ENCODE results near the gene BLVRB. TPM values are rescaled to one million over a fixed set of nuclear protein-coding genes. Genes with fewer than 3 reads are reported as not detected.
A peak's percentile ranks its signal among the peaks of the same experiment; 100 is the strongest.

Gene BLVRB
- total and polyA plus RNA-seq, 2 of the 8 experiments (the other 6 are each of a cell fraction or from before 2014, with no cell fraction given) = 28.7 to 182 TPM

DNA sequence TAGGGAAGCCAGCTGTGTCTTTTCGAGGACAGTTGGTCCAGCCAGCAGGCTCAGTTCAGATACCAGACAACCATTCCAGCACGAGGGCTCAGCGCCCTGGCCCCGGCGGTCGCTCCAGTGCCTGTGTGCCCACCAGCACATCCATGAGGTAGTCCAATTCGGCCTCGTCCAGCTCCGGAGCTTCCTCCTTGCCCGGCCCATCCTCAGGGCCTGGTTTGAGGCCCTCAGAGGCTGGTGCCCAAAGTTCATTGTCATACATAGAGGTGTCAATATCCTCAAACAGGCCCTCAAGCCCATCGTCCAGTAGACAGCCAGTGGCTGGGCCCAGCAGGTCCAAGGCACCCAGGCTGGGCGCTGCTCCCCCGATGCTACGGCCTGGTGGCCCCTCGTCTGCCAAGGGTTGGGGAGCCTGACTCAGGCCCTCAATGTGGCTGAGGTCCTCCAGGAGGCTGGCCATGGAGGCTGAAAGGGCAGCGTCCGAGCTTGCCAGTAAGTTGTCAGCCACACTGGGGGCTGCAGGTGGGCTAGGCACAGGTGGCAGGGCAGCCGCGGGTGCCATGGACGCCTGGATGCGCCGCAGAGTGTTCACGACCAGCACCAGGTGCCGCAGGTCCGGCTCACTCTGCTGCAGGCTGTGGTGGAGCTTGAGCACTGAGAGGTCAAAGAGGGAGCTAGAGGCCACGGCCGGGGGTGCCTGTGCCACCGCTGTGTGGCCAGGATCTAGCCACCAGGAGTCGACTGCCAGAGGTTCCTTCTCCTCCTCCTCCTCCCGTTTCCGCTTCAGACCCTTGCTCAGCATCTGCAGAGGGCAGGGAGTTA is 42.6 kb downstream of the BLVRB start:
- no peak overlapping the region for H3K14ac ChIP-seq (ENCODE audit: insufficient read length)
- no peaks in the 10 kb centered on the region for H3K9me3 ChIP-seq (ENCODE audit: insufficient read depth in 2 of 2, low read depth in 1 of 2, low read length in 1 of 2)
- no peak overlapping the region for H3K4me2 ChIP-seq (ENCODE audit: insufficient read depth in 1 of 2, low read depth in 2 of 2, low read length in 2 of 2)
- H3K79me2 ChIP-seq (ENCODE audit: control insufficient read depth in 1 of 2, insufficient read depth in 2 of 2, low read length in 2 of 2) = no peaks in the 10 kb centered on the region
- peak overlapping the region; percentile 86; the same call in 1 of the 2 replicates for H2AK5ac ChIP-seq (ENCODE audit: low read depth, low read length)
- WGBS, 2 experiments (ENCODE audit: extremely low coverage in 1 of 2, insufficient coverage in 1 of 2, insufficient read length in 1 of 2, insufficient replicate concordance in 2 of 2, low coverage in 1 of 2, low lambda C conversion rate in 2 of 2, missing lambda C conversion rate in 1 of 2) = 91% methylated on average over 29 of the region's 31 CpGs; no CpG with 5 or more reads in 1 of the 2 experiments
- H3K9ac ChIP-seq (replicated peaks in 1 of 4; ENCODE audit: extremely low read depth in 1 of 4, low read depth in 3 of 4, low read length in 3 of 4) = 0 out of 7 replicates have a peak overlapping the region, but pooled peaks of 1 of the 4 experiments have one; percentile 20
- H3K4ac ChIP-seq (replicated peaks; ENCODE audit: insufficient read length, low read depth, low read length) = no peak overlapping the region
- FAIRE-seq = no peak
- no peak for TF ChIP-seq RFX5 (IDR thresholded peaks at IDR 0.05; ENCODE audit: borderline replicate concordance, low read depth, low read length)
- TF ChIP-seq GTF2F1 (IDR thresholded peaks at IDR 0.05; ENCODE audit: borderline replicate concordance, low read depth, low read length) = no peak
- H2BK15ac ChIP-seq (ENCODE audit: low read length) = peak overlapping the region; percentile 61; the same call in 1 of the 2 replicates
- POLR2A ChIA-PET (ENCODE audit: partially characterized antibody) = interaction anchor here (0.8 to 3.1 kb wide), 6 partner anchors 10 to 30 kb away, joined by 3 to 20 read pairs (median 4); partner anchors contain the start of gene SERTAD3
- H4K8ac ChIP-seq (ENCODE audit: extremely low read depth, insufficient read depth, low read length) = peak overlapping the region; percentile 75
- H3K79me1 ChIP-seq (ENCODE audit: low read depth, low read length) = no peaks in the 10 kb centered on the region; the same call in 1 of the 2 replicates
- H3K27me3 ChIP-seq (replicated peaks in 1 of 4; ENCODE audit: control insufficient read depth in 3 of 4, extremely low read depth in 1 of 4, insufficient read depth in 3 of 4, low read length in 3 of 4) = no peaks in the 10 kb centered on the region; a peak in 1 of 7 replicates
- peaks cover 0 to 2% (median 0%) of the 10 kb centered on the region in 4 experiments; a peak in 2 of 8 replicates for H3K36me3 ChIP-seq (ENCODE audit: control insufficient read depth in 2 of 4, insufficient read depth in 4 of 4, low read length in 3 of 4)
- no peak overlapping the region for H2BK12ac ChIP-seq (ENCODE audit: low read depth, low read length)
- peak overlapping the region; percentile 31 for H4K91ac ChIP-seq (replicated peaks; ENCODE audit: insufficient read length, low read length)
- peaks cover 0 to 6% (median 4%) of the 10 kb centered on the region in 4 experiments; a peak in 4 of 7 replicates for H3K4me1 ChIP-seq (replicated peaks in 1 of 4; ENCODE audit: control insufficient read depth in 3 of 4, insufficient read depth in 4 of 4, low read length in 3 of 4)
- no peak overlapping the region for H3K18ac ChIP-seq (ENCODE audit: extremely low read depth, low read length)
- H3K23ac ChIP-seq (ENCODE audit: insufficient read length) = no peak overlapping the region
- H2BK120ac ChIP-seq (replicated peaks; ENCODE audit: low read depth, low read length) = no peak overlapping the region
- H2AFZ ChIP-seq (ENCODE audit: low read length) = no peak overlapping the region
- H4K5ac ChIP-seq (ENCODE audit: insufficient read length, low read depth, low read length) = no peak overlapping the region
- DNase-seq (ENCODE audit: low read depth in 1 of 2, low spot score in 2 of 2) = no peak
- H3K27ac ChIP-seq (ENCODE audit: low read depth, low read length) = no peak overlapping the region
- no peak overlapping the region for H2BK5ac ChIP-seq (ENCODE audit: low read depth, low read length)
- H3K56ac ChIP-seq (replicated peaks; ENCODE audit: insufficient read length, low read depth, low read length) = no peak overlapping the region
- peaks cover 12% of the 10 kb centered on the region for H3K23me2 ChIP-seq (ENCODE audit: low read depth, low read length)
- no peak overlapping the region for H2BK20ac ChIP-seq (ENCODE audit: low read length)
- no peaks in the 10 kb centered on the region for H4K20me1 ChIP-seq (replicated peaks in 1 of 2; ENCODE audit: control insufficient read depth in 1 of 2, insufficient read depth in 2 of 2, low read length in 2 of 2)
- no peak overlapping the region for H3K4me3 ChIP-seq (ENCODE audit: extremely low read depth in 1 of 4, insufficient read depth in 2 of 4, low read depth in 3 of 4, low read length in 4 of 4)
- CTCF ChIA-PET (ENCODE audit: partially characterized antibody) = interaction anchor here (0.5 to 3.3 kb wide), 9 partner anchors 9 to 184 kb away, joined by 3 to 16 read pairs (median 5); partner anchors contain the start of gene SERTAD3

Measured in H1 (cell line).